ENCODE data around the gene POLG2. TPM values are rescaled to one million over a fixed set of nuclear protein-coding genes. Genes with fewer than 3 reads are reported as not detected.
"Not testable (repeated sequence)": the region's sequence is repeated elsewhere in the genome, so short reads cannot be mapped to it uniquely, and the experiment has no call there.

POLG2 gene
- total RNA-seq, 1 donor from 2014 or later = 6.3 TPM

DNA sequence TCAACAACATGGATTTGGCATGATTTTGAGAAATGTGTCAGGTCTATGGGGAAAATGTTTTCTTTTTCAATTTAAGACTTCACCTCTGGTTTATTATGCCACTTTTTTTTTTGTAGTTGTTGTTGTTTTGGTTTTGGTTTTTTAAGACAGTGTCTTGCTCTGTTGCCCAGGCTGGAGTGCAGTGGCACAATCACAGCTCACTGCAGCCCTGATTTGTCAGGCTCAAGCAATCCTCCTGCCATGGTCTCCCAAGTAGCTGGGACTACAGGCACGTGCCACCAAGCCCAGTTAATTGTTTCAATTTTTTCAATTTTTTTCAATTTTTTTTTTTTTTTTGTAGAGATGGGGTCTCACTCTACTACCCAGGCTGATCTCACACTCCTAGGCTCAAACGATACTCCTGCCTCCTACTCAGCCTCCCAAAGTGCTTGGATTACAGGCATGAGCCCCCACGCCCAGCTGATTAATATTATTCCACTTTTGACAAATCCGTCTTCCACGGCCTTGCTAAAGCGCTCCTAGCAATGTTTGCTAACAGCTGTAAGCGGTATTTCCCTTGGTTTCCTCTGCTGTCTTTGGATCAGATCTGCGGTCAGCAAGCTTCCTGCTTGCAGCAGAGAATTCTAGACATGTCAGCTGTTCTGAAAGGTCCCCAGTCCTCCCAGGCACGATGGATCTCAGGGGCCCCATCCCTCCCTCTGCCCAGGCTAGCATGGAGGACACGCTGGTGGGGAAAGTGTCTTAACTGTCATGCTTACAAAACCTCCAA, 54.9 kb downstream of the POLG2 start:
- DNase-seq (ENCODE audit: low read depth, low spot score) = no peak

DNA sequence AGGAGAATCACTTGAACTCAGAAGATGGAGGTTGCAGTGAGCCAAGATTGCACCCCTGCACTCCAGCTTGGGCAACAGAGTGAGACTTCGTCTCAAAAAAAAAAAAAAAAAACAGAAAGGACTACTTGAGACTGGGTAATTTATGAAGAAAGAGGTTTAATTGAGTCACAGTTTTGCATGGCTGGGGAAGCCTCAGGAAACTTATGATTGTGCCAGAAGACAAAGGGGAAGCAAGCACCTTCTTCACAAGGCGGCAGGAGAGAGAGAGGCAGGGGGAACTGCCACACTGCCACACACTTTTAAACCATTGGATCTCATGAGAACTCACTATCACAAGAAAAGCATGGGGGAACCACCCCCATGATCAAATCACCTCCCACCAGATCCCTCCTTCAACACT, 56.9 kb downstream of the POLG2 start:
- no peak for DNase-seq (ENCODE audit: low read depth, low spot score)

DNA sequence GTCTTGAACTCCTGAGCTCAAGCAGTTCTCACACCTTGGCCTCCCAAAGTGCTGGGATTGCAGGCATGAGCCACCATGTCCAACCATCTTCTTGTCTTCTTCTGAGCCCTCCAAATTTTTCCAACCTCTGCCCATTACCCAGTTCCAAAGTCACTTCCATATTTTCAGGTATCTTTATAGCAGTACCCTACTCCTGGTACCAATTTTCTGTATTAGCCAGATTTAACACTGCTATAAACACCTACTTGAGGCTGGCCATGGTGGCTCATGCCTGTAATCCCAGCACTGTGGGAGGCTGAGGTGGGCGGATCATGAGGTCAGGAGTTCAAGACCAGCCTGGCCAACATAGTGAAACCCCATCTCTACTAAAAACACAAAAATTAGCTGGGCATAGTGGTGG, 57.3 kb downstream of the POLG2 start:
- not testable (repeated sequence) for DNase-seq (ENCODE audit: low read depth, low spot score)

DNA sequence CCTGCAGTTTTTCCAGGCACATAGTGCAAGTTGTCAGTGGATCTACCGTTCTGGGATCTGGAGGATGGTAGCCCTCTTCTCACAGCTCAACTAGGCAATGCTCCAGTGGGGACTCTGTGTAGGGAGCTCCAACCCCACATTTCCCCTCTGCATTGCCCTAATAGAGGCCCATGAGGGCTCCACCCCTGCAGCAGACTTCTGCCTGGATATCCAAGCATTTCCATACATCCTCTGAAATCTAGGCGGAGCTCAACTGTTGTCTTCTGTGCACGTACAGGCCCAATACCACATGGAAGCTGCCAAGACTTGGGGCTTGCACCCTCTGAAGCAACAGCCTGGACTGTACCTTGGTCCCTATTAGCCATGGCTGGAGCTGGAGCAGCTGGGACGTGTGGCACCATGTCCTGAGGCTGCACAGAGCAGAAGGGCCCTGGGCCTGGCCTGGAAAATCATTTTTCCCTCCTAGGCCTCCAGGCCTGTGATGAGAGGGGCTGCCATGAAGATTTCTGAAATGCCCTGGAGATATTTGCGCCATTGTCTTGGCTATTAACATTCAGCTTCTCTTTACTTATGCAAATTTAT, 58.8 kb downstream of the POLG2 start:
- DNase-seq (ENCODE audit: low read depth, low spot score) = no peak

DNA sequence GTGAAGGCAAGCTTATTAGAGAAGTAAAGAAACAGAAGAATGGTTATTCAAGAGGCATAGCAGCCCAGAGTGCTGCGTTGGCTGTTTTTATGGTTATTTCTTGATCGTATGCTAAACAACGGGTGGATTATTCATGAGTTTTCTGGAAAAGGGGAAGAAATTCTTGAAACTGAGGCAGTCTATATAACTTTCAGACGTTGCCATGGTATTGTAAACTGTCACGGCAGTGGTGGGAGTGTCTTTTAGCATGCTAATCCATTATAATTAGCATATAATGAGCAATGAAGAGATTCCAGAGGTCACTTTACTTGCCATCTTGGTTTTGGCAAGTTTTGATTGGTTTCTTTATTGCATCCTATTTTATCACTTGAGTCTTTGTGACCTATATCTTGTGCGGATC, 65.3 kb downstream of the POLG2 start:
- DNase-seq (ENCODE audit: low read depth, low spot score) = no peak

DNA sequence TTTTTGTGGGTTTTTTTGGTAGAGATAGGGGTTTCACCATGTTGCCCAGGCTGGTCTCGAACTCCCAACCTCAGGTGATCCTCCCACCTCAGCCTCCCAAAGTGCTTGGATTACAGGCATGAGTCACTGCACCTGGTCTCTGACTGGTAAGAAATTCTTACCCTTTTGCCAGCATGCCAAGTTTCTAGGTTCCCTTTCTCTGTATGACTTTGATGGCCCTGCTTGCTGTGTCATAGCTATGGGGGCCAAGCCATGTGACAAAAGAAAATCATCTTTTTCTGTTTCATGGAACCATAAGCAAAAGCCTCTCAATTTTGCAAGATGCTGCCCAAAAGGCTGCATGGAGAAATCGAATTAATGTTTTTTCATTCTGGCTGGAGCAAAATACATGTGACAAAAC, 66.8 kb downstream of the POLG2 start:
- DNase-seq (ENCODE audit: low read depth, low spot score) = not testable (repeated sequence)

DNA sequence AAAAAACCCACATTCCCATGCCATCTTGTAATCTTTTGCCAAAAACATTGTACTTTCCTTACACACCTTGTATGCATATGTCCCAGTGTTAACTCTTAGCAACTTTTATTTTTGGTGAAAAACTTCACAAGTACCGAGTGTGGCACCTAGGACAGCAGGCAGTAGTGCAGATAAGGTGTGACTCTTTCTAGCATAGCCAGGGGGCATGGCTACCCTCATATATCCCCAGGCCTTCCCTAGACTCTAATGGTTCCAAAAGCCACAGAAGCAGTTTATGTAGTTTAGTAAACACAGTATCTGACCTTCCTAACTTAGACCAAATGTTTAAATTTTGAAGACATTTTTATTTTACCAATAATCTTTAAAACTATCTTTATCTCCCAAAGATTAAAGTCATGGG, 68.4 kb downstream of the POLG2 start:
- DNase-seq (ENCODE audit: low read depth, low spot score) = no peak

Other genes with a start within 250 kb of the POLG2 start
- gene TEX2, start 233.8 kb downstream of the POLG2 start, total RNA-seq = 27.6 and 31.3 TPM in 2 replicates
- 1,023 and 1,361 TPM in 2 replicates for gene PECAM1, start 106.2 kb downstream of the POLG2 start, total RNA-seq
- 3.3 and 4.6 TPM in 2 replicates for gene MILR1, start 47.9 kb downstream of the POLG2 start, total RNA-seq
- 382 and 393 TPM in 2 replicates for gene DDX5, start 9.2 kb upstream of the POLG2 start, total RNA-seq
- 13.6 and 15.7 TPM in 2 replicates for gene CEP95, start 9.9 kb upstream of the POLG2 start, total RNA-seq
- 259 and 322 TPM in 2 replicates for gene SMURF2, start 165.3 kb upstream of the POLG2 start, total RNA-seq

Data from pulmonary artery endothelial cell (primary cell).